ENCODE data around the gene PRDM5.

The PRDM5 gene

GRCh38 chr4:120861852-120862251 is 60.7 kb downstream of the PRDM5 start:
- TF ChIP-seq CTCF (IDR thresholded peaks at IDR 0.05; ENCODE audit: low read length) (no peak), EZH2 (IDR thresholded peaks at IDR 0.05; ENCODE audit: borderline replicate concordance, low read length) (no peak)
- Histone ChIP-seq H3K79me2 (ENCODE audit: insufficient read depth, low read length) (no peaks in the 10 kb centered on the region), H3K36me3 (ENCODE audit: insufficient read depth, low read length) (no peaks in the 10 kb centered on the region), H3K4me2 (ENCODE audit: low read length) (no peak overlapping the region), H3K9me2 (ENCODE audit: low read depth, low read length) (no peaks in the 10 kb centered on the region), H2AFZ (ENCODE audit: low read length) (no peak overlapping the region), H3K27me3 (ENCODE audit: insufficient read depth, low read length) (no peaks in the 10 kb centered on the region), H3K4me3 (ENCODE audit: low read depth, low read length, poor library complexity, severe bottlenecking) (no peak overlapping the region), H4K20me1 (ENCODE audit: insufficient read depth, low read length) (no peaks in the 10 kb centered on the region), H3F3A (ENCODE audit: insufficient read depth, low read length) (no peaks in the 10 kb centered on the region), H3K27ac (ENCODE audit: low read depth, low read length, poor library complexity, severe bottlenecking) (no peak overlapping the region), H3K9ac (ENCODE audit: low read length) (no peak overlapping the region), H3K9me3 (ENCODE audit: low read length) (no peaks in the 10 kb centered on the region), H3K4me1 (ENCODE audit: insufficient read depth, low read length, severe bottlenecking) (peaks cover 9% of the 10 kb centered on the region)

GRCh38 chr4:120858776-120859175 is 63.8 kb downstream of the PRDM5 start:
- H3K4me2 ChIP-seq (ENCODE audit: low read length) = no peak overlapping the region
- TF ChIP-seq CTCF (IDR thresholded peaks at IDR 0.05; ENCODE audit: low read length) (no peak), EZH2 (IDR thresholded peaks at IDR 0.05; ENCODE audit: borderline replicate concordance, low read length) (no peak)

GRCh38 chr4:120857312-120857711 is 65.2 kb downstream of the PRDM5 start:
- Histone ChIP-seq H4K20me1 (ENCODE audit: insufficient read depth, low read length) (no peaks in the 10 kb centered on the region), H3K4me2 (ENCODE audit: low read length) (no peak overlapping the region), H3F3A (ENCODE audit: insufficient read depth, low read length) (no peaks in the 10 kb centered on the region), H3K36me3 (ENCODE audit: insufficient read depth, low read length) (no peaks in the 10 kb centered on the region), H3K27me3 (ENCODE audit: insufficient read depth, low read length) (no peaks in the 10 kb centered on the region), H3K79me2 (ENCODE audit: insufficient read depth, low read length) (no peaks in the 10 kb centered on the region), H2AFZ (ENCODE audit: low read length) (no peak overlapping the region), H3K4me1 (ENCODE audit: insufficient read depth, low read length, severe bottlenecking) (no peaks in the 10 kb centered on the region), H3K27ac (ENCODE audit: low read depth, low read length, poor library complexity, severe bottlenecking) (no peak overlapping the region), H3K9me3 (ENCODE audit: low read length) (no peaks in the 10 kb centered on the region), H3K9ac (ENCODE audit: low read length) (no peak overlapping the region), H3K9me2 (ENCODE audit: low read depth, low read length) (no peaks in the 10 kb centered on the region), H3K4me3 (ENCODE audit: low read depth, low read length, poor library complexity, severe bottlenecking) (no peak overlapping the region)
- TF ChIP-seq EZH2 (IDR thresholded peaks at IDR 0.05; ENCODE audit: borderline replicate concordance, low read length) (no peak), CTCF (IDR thresholded peaks at IDR 0.05; ENCODE audit: low read length) (no peak)

More at GRCh38 chr4:120858776-120859175, 63.8 kb downstream of the PRDM5 start:
- Histone ChIP-seq H3K4me1 (ENCODE audit: insufficient read depth, low read length, severe bottlenecking) (no peaks in the 10 kb centered on the region), H3K79me2 (ENCODE audit: insufficient read depth, low read length) (no peaks in the 10 kb centered on the region), H3K27ac (ENCODE audit: low read depth, low read length, poor library complexity, severe bottlenecking) (no peak overlapping the region), H3K4me3 (ENCODE audit: low read depth, low read length, poor library complexity, severe bottlenecking) (no peak overlapping the region), H4K20me1 (ENCODE audit: insufficient read depth, low read length) (no peaks in the 10 kb centered on the region), H3K27me3 (ENCODE audit: insufficient read depth, low read length) (no peaks in the 10 kb centered on the region), H3K9me3 (ENCODE audit: low read length) (no peaks in the 10 kb centered on the region), H2AFZ (ENCODE audit: low read length) (no peak overlapping the region), H3K9me2 (ENCODE audit: low read depth, low read length) (no peaks in the 10 kb centered on the region), H3K36me3 (ENCODE audit: insufficient read depth, low read length) (no peaks in the 10 kb centered on the region), H3K9ac (ENCODE audit: low read length) (no peak overlapping the region), H3F3A (ENCODE audit: insufficient read depth, low read length) (no peaks in the 10 kb centered on the region)

Measured in OCI-LY1 (cell line).